ENCODE data around the gene RNF217. TPM values are rescaled to one million over a fixed set of nuclear protein-coding genes. Genes with fewer than 3 reads are reported as not detected.

The RNF217 gene
- total RNA-seq, 6 donors from 2014 or later, result 14.6 to 55.5 (median 31.9) TPM

DNA sequence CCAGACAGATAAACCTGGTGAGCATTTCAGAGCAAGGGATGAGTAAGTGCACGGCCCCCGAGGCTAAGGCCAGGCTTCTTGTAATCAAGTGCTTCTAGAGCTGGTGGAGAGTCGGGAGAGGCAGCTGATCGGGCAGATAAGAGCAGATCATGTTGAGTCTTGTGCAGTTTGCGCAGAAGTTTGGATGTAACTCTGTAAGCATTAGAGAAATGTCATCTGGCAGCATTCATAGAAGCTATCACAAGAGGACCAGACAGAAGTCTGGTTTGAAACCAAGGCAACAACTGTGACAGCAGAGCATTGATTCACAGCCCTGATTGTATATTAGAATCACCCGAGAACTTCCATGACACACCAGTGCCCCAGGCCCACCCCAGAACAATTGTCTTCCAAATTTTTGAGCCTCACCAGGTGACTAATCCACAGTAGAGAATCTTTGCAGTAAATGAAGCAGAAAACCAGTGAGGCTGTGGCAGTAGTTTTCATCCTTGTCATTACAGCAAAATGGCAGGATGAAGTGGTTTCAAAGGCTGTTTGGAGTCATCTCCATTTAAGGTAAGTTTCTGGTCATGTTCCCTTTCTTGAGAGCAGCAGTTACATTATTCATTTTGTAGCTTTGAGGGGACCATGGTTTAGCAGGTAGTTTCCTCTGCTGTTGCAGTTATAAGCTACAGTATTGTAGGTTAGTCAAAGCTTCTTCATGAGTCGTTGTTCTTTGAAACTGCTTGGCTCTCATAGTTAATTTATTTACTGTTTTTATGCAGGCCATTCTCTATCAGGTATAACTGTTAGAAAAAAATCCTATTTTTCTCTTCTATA is 84.1 kb downstream of the RNF217 start:
- Histone ChIP-seq H3K4me3 (no peak overlapping the region), H3K36me3 (peaks cover 0 to 16% (median 0%) of the 10 kb centered on the region in 4 donors), H3K4me1 (peaks cover 0 to 4% (median 2%) of the 10 kb centered on the region in 4 donors), H3K27me3 (no peaks in the 10 kb centered on the region), H3K9me3 (no peaks in the 10 kb centered on the region), H3K27ac (no peak overlapping the region)
- ATAC-seq (ENCODE audit: low FRiP score in 2 of 2), result no peak
- TF ChIP-seq POLR2A (IDR thresholded peaks at IDR 0.05), result no peak
- TF ChIP-seq EP300 (IDR thresholded peaks at IDR 0.05), result no peak
- no peak for TF ChIP-seq POLR2AphosphoS5 (IDR thresholded peaks at IDR 0.05)
- TF ChIP-seq, protein P1, sequence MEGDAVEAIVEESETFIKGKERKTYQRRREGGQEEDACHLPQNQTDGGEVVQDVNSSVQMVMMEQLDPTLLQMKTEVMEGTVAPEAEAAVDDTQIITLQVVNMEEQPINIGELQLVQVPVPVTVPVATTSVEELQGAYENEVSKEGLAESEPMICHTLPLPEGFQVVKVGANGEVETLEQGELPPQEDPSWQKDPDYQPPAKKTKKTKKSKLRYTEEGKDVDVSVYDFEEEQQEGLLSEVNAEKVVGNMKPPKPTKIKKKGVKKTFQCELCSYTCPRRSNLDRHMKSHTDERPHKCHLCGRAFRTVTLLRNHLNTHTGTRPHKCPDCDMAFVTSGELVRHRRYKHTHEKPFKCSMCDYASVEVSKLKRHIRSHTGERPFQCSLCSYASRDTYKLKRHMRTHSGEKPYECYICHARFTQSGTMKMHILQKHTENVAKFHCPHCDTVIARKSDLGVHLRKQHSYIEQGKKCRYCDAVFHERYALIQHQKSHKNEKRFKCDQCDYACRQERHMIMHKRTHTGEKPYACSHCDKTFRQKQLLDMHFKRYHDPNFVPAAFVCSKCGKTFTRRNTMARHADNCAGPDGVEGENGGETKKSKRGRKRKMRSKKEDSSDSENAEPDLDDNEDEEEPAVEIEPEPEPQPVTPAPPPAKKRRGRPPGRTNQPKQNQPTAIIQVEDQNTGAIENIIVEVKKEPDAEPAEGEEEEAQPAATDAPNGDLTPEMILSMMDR (IDR thresholded peaks at IDR 0.05), result no peak
- DNase-seq, result no peak
- WGBS, 2 donors, result 83 to 86% methylated on average over 7 of the region's 7 CpGs

DNA sequence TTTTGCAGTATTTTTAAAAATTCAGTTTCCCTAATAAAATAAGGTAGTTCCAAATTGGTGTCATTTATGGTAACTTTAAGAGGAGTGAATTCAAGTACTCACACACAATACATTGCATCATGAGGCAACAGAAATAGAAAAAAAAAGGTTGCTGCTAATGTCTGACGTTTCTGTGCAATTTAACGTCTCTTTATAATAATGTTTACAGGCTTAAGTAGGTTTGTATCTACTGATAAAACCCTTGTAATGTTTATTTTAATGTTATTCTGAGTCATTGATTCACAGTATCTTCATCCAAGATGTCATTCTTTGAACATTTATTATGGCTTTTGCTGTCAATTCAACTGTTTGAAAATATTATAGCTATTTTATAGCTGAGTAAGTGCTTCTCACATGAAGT is 86.0 kb downstream of the RNF217 start:
- peaks cover 0 to 3% (median 0%) of the 10 kb centered on the region in 4 donors for H3K4me1 ChIP-seq
- no peaks in the 10 kb centered on the region for H3K27me3 ChIP-seq
- no peak for DNase-seq
- 63 to 64% methylated on average over 2 of the region's 2 CpGs for WGBS, 2 donors
- peaks cover 0 to 16% (median 0%) of the 10 kb centered on the region in 4 donors for H3K36me3 ChIP-seq
- H3K9me3 ChIP-seq, result no peaks in the 10 kb centered on the region
- TF ChIP-seq POLR2AphosphoS5 (IDR thresholded peaks at IDR 0.05), result no peak
- TF ChIP-seq EP300 (IDR thresholded peaks at IDR 0.05), result no peak
- TF ChIP-seq, protein P1 (IDR thresholded peaks at IDR 0.05), result no peak
- H3K27ac ChIP-seq, result no peak overlapping the region
- H3K4me3 ChIP-seq, result no peak overlapping the region
- ATAC-seq (ENCODE audit: low FRiP score in 2 of 2), result no peak

DNA sequence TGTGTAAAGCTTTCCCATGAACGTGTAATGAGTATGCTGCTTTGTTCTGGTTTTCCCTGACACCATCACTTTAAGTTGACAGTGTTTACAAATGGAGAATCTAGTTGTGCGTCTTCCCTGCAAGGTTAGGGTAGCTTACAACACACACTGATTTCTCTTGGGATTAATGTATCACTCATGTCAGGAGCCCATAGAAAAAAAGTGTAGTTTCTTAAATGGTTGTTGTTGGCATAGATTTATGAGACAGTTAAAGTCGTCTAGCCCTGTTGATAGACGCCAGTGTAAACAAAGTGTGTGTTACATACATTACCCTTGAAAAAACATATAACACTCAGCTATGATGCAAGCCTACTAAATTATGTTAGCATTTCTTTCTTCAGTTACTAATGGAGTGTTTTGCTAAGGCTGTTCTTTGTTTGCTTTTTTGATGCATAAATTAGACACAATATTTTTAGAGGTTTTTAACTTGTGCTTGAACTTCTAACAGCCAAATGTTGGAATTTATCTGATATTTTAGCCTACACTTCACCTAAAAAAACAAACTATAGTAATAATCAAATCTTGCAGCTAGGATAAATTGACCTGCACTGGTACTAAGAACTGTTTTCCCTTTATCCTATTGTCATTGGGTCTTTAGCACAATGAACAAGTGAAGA is 88.6 kb downstream of the RNF217 start:
- Histone ChIP-seq H3K27ac (no peak overlapping the region), H3K9me3 (no peaks in the 10 kb centered on the region), H3K4me1 (peaks cover 0 to 3% (median 0%) of the 10 kb centered on the region in 4 donors), H3K4me3 (no peak overlapping the region), H3K27me3 (no peaks in the 10 kb centered on the region), H3K36me3 (peaks cover 0 to 8% (median 0%) of the 10 kb centered on the region in 4 donors)
- 54 to 67% methylated on average over 4 of the region's 4 CpGs for WGBS, 2 donors
- no peak for ATAC-seq (ENCODE audit: low FRiP score in 2 of 2)
- no peak for DNase-seq
- TF ChIP-seq POLR2A (IDR thresholded peaks at IDR 0.05) (no peak), EP300 (IDR thresholded peaks at IDR 0.05) (no peak), POLR2AphosphoS5 (IDR thresholded peaks at IDR 0.05) (no peak)
- TF ChIP-seq, protein P1 (IDR thresholded peaks at IDR 0.05), result no peak

DNA sequence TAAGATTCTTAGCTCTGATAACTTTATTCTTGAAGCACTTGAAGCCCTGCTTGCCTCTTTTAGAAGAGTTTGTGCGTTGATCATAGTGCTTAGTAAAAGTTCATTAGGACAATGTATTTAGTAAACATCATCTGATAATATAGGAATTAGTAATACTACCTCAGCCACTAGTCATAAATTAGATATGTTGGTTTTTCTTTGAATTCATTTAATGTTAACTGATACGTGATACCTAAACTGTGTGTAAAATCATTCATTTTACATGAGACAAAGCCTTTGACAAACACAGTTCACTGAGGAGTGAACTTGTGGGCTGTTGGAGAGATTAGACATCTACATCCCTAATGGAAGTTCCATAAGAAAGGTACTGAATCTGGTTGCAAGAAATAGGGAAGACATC is 91.6 kb downstream of the RNF217 start:
- no peak overlapping the region for H3K4me3 ChIP-seq
- H3K27me3 ChIP-seq, result no peaks in the 10 kb centered on the region
- no peaks in the 10 kb centered on the region for H3K36me3 ChIP-seq
- TF ChIP-seq POLR2A (IDR thresholded peaks at IDR 0.05) (no peak), POLR2AphosphoS5 (IDR thresholded peaks at IDR 0.05) (no peak), EP300 (IDR thresholded peaks at IDR 0.05) (no peak)
- TF ChIP-seq, protein P1 (IDR thresholded peaks at IDR 0.05), result no peak
- H3K27ac ChIP-seq, result no peak overlapping the region
- peaks cover 0 to 3% (median 0%) of the 10 kb centered on the region in 4 donors for H3K4me1 ChIP-seq
- WGBS, 2 donors, result 94 to 97% methylated on average over 2 of the region's 2 CpGs
- ATAC-seq (ENCODE audit: low FRiP score in 2 of 2) (no peak), DNase-seq (no peak)
- no peaks in the 10 kb centered on the region for H3K9me3 ChIP-seq
